Neural progenitor cell (in vitro differentiated cells): Measurements from ENCODE around the gene ADAM23. TPM values are rescaled to one million over a fixed set of nuclear protein-coding genes. Genes with fewer than 3 reads are reported as not detected.

Experiments
- DNase-seq: peaks from one replicate; pipeline ENCODE4 v3.0.0-alpha.2; 2016; ENCODE audit warnings: low spot score
- H2AFZ ChIP-seq: fragments of 200-600 bp; sonication (generic); replicated peaks from 2 replicates; pipeline ENCODE4 v1.6.1; 2016; ENCODE audit warnings: antibody characterized with exemption
- H3F3A ChIP-seq: fragments of 200-600 bp; sonication (generic); 2 replicates; pipeline ENCODE4 v1.6.1; 2016; ENCODE audit warnings: antibody characterized with exemption, low read depth
- H3K27ac ChIP-seq: fragments of 200-600 bp; sonication (generic); 2 replicates; pipeline ENCODE4 v1.5.1; 2016; ENCODE audit warnings: mild to moderate bottlenecking
- H3K27me3 ChIP-seq: fragments of 200-600 bp; sonication (generic); 2 replicates; pipeline ENCODE4 v1.6.1; 2016; ENCODE audit warnings: mild to moderate bottlenecking, moderate library complexity
- H3K36me3 ChIP-seq: fragments of 200-600 bp; sonication (generic); 2 replicates; pipeline ENCODE4 v1.5.1; 2016
- H3K4me1 ChIP-seq: fragments of 200-600 bp; sonication (generic); 2 replicates; pipeline ENCODE4 v1.6.1; 2016; ENCODE audit warnings: mixed run types
- H3K4me2 ChIP-seq: fragments of 200-600 bp; sonication (generic); 2 replicates; pipeline ENCODE4 v1.6.1; 2016
- H3K4me3 ChIP-seq: fragments of 200-600 bp; sonication (generic); 2 replicates; pipeline ENCODE4 v1.5.1; 2016
- H3K79me2 ChIP-seq: fragments of 200-600 bp; sonication (generic); 2 replicates; pipeline ENCODE4 v1.6.1; 2016; ENCODE audit warnings: low read depth
- H3K9ac ChIP-seq: fragments of 200-600 bp; sonication (generic); 2 replicates; pipeline ENCODE4 v1.6.1; 2016
- H3K9me3 ChIP-seq: fragments of 200-600 bp; sonication (generic); 2 replicates; pipeline ENCODE4 v1.5.1; 2016; ENCODE audit warnings: low read depth
- H4K20me1 ChIP-seq: fragments of 200-600 bp; sonication (generic); 2 replicates; pipeline ENCODE4 v1.6.1; 2016; ENCODE audit warnings: low read depth
- H3K27ac Mint-ChIP-seq: 3 replicates; pipeline ENCODE4 v1.8.0; 2021; ENCODE audit warnings: mixed read lengths
- H3K27me3 Mint-ChIP-seq: 2 replicates; pipeline ENCODE4 v1.8.0; 2022; ENCODE audit warnings: low read depth, mild to moderate bottlenecking, inconsistent platforms, moderate library complexity, mixed read lengths; ENCODE audit not compliant: insufficient read depth
- H3K36me3 Mint-ChIP-seq: 3 replicates; pipeline ENCODE4 v1.8.0; 2021; ENCODE audit warnings: mixed read lengths
- H3K4me1 Mint-ChIP-seq: 3 replicates; pipeline ENCODE4 v1.8.0; 2021; ENCODE audit warnings: mixed read lengths
- H3K4me3 Mint-ChIP-seq: 3 replicates; pipeline ENCODE4 v1.8.0; 2021; ENCODE audit warnings: mild to moderate bottlenecking, moderate library complexity, mixed read lengths
- H3K9me3 Mint-ChIP-seq: 3 replicates; pipeline ENCODE4 v1.8.0; 2020; ENCODE audit warnings: mixed read lengths
- CTCF ChIP-seq: fragments of 200-600 bp; sonication (generic); IDR thresholded peaks from 2 replicates; pipeline ENCODE4 v1.5.1; 2017; ENCODE audit warnings: antibody characterized with exemption, mild to moderate bottlenecking
- EZH2 ChIP-seq: fragments of 200-600 bp; sonication (generic); IDR thresholded peaks from 2 replicates; pipeline ENCODE4 v1.6.1; 2017; ENCODE audit warnings: antibody characterized with exemption, mild to moderate bottlenecking, moderate library complexity
- EZH2phosphoT487 ChIP-seq: fragments of 200-600 bp; sonication (generic); IDR thresholded peaks from 2 replicates; pipeline ENCODE4 v1.6.1; 2017; ENCODE audit warnings: antibody characterized with exemption
- total RNA-seq: library from RNA; depleted of rRNA; stranded (reverse); fragments of >200 nt; gene quantifications from 2 replicates; pipeline ENCODE4 v1.2.3, GENCODE V29; 2015; ENCODE audit warnings: low replicate concordance

The ADAM23 gene
- total RNA-seq, 1 donor from 2014 or later: 17.2 TPM

- no peak overlapping the region for H3K9ac ChIP-seq
- peaks cover 8% of the 10 kb centered on the region for H3K9me3 Mint-ChIP-seq
- no peaks in the 10 kb centered on the region for H3K27me3 ChIP-seq
- no peaks in the 10 kb centered on the region for H3F3A ChIP-seq
- H3K27ac Mint-ChIP-seq: no peak overlapping the region
- H3K4me1 Mint-ChIP-seq: no peaks in the 10 kb centered on the region
- H3K4me3 Mint-ChIP-seq: no peak overlapping the region
- H3K36me3 ChIP-seq: no peaks in the 10 kb centered on the region
- no peaks in the 10 kb centered on the region for H3K4me1 ChIP-seq
- no peak overlapping the region for H2AFZ ChIP-seq
- no peak overlapping the region for H3K27ac ChIP-seq
- H3K36me3 Mint-ChIP-seq: peaks cover 16% of the 10 kb centered on the region
- H3K4me3 ChIP-seq: no peak overlapping the region
- DNase-seq: no peak
- H3K9me3 ChIP-seq: no peaks in the 10 kb centered on the region
- no peak overlapping the region for H3K4me2 ChIP-seq
- H3K27me3 Mint-ChIP-seq: peaks cover 4% of the 10 kb centered on the region
- no peaks in the 10 kb centered on the region for H4K20me1 ChIP-seq
- no peaks in the 10 kb centered on the region for H3K79me2 ChIP-seq
- TF ChIP-seq EZH2: no peak
- no peak for TF ChIP-seq EZH2phosphoT487
- TF ChIP-seq CTCF: no peak
Observed at GRCh38 chr2:206488623-206489022, 45.3 kb downstream of the ADAM23 start.

DNA sequence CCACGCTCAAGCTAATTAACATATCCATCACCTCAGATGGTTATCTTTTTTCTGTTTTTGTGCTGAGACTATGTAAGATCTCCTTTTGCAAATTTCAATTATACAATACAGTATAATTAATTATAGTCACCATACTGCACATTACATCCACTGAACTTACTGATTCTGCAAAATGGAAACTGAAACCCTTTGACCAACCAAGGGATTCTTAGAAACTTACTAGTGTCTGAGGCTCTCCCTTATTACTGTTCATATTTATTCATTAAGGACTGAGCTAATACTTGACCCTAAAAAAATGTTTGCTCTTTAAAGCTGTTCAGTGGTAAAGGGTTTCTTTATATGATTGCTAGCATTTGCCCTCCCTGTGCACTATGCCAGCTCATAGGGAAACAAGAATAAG lies 50.7 kb downstream of the ADAM23 start:
- Histone ChIP-seq H3K4me1 (no peaks in the 10 kb centered on the region), H3K27me3 (no peaks in the 10 kb centered on the region), H3K9ac (no peak overlapping the region), H3F3A (no peaks in the 10 kb centered on the region), H2AFZ (no peak overlapping the region), H3K4me3 (no peak overlapping the region), H3K27ac (no peak overlapping the region), H3K4me2 (no peak overlapping the region), H3K36me3 (peaks cover 7% of the 10 kb centered on the region), H4K20me1 (no peaks in the 10 kb centered on the region), H3K9me3 (no peaks in the 10 kb centered on the region), H3K79me2 (no peaks in the 10 kb centered on the region)
- H3K27ac Mint-ChIP-seq: no peak overlapping the region
- DNase-seq: no peak
- TF ChIP-seq EZH2 (no peak), EZH2phosphoT487 (no peak), CTCF (no peak)
- H3K4me1 Mint-ChIP-seq: no peaks in the 10 kb centered on the region
- peaks cover 2% of the 10 kb centered on the region for H3K9me3 Mint-ChIP-seq
- H3K36me3 Mint-ChIP-seq: peaks cover 12% of the 10 kb centered on the region
- no peak overlapping the region for H3K4me3 Mint-ChIP-seq
- H3K27me3 Mint-ChIP-seq: no peaks in the 10 kb centered on the region

DNA sequence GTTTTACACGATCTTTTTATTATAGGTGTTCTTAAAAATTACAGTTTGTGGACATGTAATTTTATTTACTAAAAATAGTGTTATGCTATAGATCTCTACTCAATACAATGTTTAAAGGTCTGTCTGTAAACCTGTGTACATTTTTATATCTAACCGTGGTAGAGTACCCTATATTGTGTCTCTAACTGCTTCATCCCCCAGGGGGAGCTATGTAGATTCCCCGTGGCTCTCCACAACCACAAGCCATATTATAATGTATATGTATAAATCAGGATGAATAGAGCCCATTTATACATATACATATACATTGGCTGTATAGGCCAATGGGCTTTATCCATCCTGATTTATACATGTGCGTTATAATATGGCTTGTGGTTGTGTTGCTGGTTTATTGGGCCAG lies 59.4 kb downstream of the ADAM23 start:
- H3K27ac Mint-ChIP-seq: no peak overlapping the region
- H2AFZ ChIP-seq: no peak overlapping the region
- H3F3A ChIP-seq: no peaks in the 10 kb centered on the region
- no peaks in the 10 kb centered on the region for H3K4me1 ChIP-seq
- no peaks in the 10 kb centered on the region for H4K20me1 ChIP-seq
- no peaks in the 10 kb centered on the region for H3K79me2 ChIP-seq
- no peaks in the 10 kb centered on the region for H3K4me1 Mint-ChIP-seq
- H3K27me3 Mint-ChIP-seq: no peaks in the 10 kb centered on the region
- H3K9me3 Mint-ChIP-seq: no peaks in the 10 kb centered on the region
- peaks cover 5% of the 10 kb centered on the region for H3K36me3 ChIP-seq
- peaks cover 2% of the 10 kb centered on the region for H3K36me3 Mint-ChIP-seq
- H3K4me3 ChIP-seq: no peak overlapping the region
- H3K4me3 Mint-ChIP-seq: no peak overlapping the region
- no peaks in the 10 kb centered on the region for H3K9me3 ChIP-seq
- DNase-seq: no peak
- H3K27me3 ChIP-seq: no peaks in the 10 kb centered on the region
- no peak for TF ChIP-seq EZH2
- TF ChIP-seq CTCF: peak; percentile 40
- no peak overlapping the region for H3K4me2 ChIP-seq
- H3K27ac ChIP-seq: no peak overlapping the region
- no peak overlapping the region for H3K9ac ChIP-seq

DNA sequence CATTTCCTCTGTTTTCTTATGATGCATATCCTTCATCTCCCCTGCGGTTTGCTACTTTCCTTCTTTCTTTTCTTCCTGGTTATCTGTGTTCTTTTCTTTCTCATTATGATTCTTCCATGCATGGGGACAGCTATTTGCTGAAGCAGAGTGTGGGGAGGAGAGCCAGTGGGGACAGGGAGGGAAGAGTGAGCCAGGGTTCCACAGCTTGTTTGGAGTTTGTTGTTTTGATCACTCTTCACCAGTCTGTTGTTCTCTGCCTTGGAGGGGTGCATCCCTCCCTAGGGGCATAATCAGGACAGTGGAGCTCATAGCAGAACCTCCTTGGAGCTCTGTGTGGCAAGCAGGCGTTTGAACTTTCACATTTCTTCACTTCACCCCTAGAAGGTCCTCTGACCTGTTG lies 68.0 kb downstream of the ADAM23 start:
- H3K4me1 Mint-ChIP-seq: peaks cover 8% of the 10 kb centered on the region
- Histone ChIP-seq H4K20me1 (no peaks in the 10 kb centered on the region), H3K27ac (no peak overlapping the region), H2AFZ (no peak overlapping the region), H3K79me2 (no peaks in the 10 kb centered on the region), H3K4me2 (no peak overlapping the region), H3K4me3 (no peak overlapping the region), H3K36me3 (no peaks in the 10 kb centered on the region), H3K4me1 (peaks cover 15% of the 10 kb centered on the region), H3K27me3 (no peaks in the 10 kb centered on the region), H3F3A (no peaks in the 10 kb centered on the region), H3K9me3 (no peaks in the 10 kb centered on the region), H3K9ac (no peak overlapping the region)
- H3K4me3 Mint-ChIP-seq: no peak overlapping the region
- no peaks in the 10 kb centered on the region for H3K9me3 Mint-ChIP-seq
- no peak for DNase-seq
- TF ChIP-seq CTCF: no peak
- no peak for TF ChIP-seq EZH2phosphoT487
- no peak for TF ChIP-seq EZH2
- no peak overlapping the region for H3K27ac Mint-ChIP-seq
- H3K36me3 Mint-ChIP-seq: peaks cover 9% of the 10 kb centered on the region
- H3K27me3 Mint-ChIP-seq: no peaks in the 10 kb centered on the region
